Measurements from ENCODE around the gene UNC45A. TPM values are rescaled to one million over a fixed set of nuclear protein-coding genes. Genes with fewer than 3 reads are reported as not detected.
"Not testable (repeated sequence)": the region's sequence is repeated elsewhere in the genome, so short reads cannot be mapped to it uniquely, and the experiment has no call there.

The UNC45A gene
- total and polyA plus RNA-seq, 2 experiments from 2014 or later = 58.6 to 75.8 TPM

DNA sequence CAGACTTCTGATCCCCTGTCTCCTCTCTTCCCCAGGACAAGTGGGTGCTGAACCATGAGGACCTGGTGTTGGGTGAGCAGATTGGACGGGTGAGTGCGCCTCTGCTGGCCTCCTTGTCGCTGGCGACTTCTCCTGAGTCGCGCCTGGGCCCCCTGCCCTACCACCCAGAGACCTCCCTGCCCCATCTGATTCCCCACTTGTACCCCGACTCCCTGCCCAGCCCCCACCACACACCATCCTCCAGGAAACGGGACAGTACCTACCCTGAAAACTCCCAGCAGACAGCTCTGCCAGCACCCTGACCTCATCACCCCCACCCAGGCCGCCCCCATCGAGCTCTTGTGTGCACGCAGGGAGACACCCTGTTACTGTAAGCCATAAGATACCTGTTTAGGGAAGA is 43.1 kb upstream of the UNC45A start:
- Histone ChIP-seq H3F3A (ENCODE audit: insufficient read depth) (no peaks in the 10 kb centered on the region), H3K4me2 (ENCODE audit: unreplicated experiment) (no peak overlapping the region), H4K20me1 (ENCODE audit: insufficient read depth) (no peaks in the 10 kb centered on the region), H3K27ac (no peak overlapping the region), H3K4me1 (ENCODE audit: insufficient read depth) (no peaks in the 10 kb centered on the region), H3K4me3 (no peak overlapping the region), H3K9me3 (ENCODE audit: low read depth) (no peaks in the 10 kb centered on the region), H3K79me2 (ENCODE audit: insufficient read depth) (no peaks in the 10 kb centered on the region), H3K9me2 (ENCODE audit: insufficient read depth) (no peaks in the 10 kb centered on the region), H3K27me3 (replicated peaks; ENCODE audit: insufficient read depth) (no peaks in the 10 kb centered on the region), H3K9ac (no peak overlapping the region), H3K36me3 (ENCODE audit: low read depth) (no peaks in the 10 kb centered on the region), H2AFZ (no peak overlapping the region)
- in situ Hi-C loops (cut with MboI) = loop anchor here (25.0 kb wide), 1 partner anchor 580 kb away; no protein-coding TSS in a partner anchor
- TF ChIP-seq EZH2 (IDR thresholded peaks at IDR 0.05; ENCODE audit: insufficient read depth, poor library complexity, severe bottlenecking) (no peak), EZH2phosphoT487 (IDR thresholded peaks at IDR 0.05; ENCODE audit: insufficient read depth, low read depth) (no peak)
- no peak for DNase-seq
- 92 to 98% methylated on average over 6 to 11 of the region's 11 CpGs for WGBS, 2 experiments (ENCODE audit: low coverage in 1 of 2, low lambda C conversion rate in 2 of 2, missing lambda C conversion rate in 2 of 2)

DNA sequence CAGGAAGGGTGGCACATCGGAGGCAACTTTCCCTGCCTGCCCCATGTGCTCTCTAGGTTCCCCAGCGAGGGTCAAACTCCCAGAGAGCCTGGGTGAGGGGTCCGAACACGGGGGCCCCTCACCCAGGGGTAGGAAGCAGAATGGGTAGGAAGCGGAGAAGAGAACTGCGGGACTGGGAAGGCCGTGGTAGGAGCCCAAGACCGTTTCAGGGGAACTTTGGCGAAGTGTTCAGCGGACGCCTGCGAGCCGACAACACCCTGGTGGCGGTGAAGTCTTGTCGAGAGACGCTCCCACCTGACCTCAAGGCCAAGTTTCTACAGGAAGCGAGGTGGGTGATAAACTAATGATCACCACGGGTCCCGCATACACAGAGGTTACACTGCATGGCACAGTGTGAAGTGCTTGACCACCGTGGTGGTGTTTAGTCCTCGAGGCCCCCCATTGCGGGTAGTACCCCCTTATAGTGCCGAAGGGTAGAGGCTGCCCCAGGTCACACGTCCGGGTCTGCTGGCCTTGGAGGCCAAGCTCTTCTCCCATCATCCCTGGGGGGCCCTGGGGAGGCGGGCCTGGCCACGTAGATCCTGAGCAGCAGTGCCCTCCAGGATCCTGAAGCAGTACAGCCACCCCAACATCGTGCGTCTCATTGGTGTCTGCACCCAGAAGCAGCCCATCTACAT is 42.4 kb upstream of the UNC45A start:
- H3K4me2 ChIP-seq (ENCODE audit: unreplicated experiment) = no peak overlapping the region
- no peaks in the 10 kb centered on the region for H3K4me1 ChIP-seq (ENCODE audit: insufficient read depth)
- H2AFZ ChIP-seq = no peak overlapping the region
- H3F3A ChIP-seq (ENCODE audit: insufficient read depth) = no peaks in the 10 kb centered on the region
- no peaks in the 10 kb centered on the region for H3K9me2 ChIP-seq (ENCODE audit: insufficient read depth)
- no peak overlapping the region for H3K27ac ChIP-seq
- TF ChIP-seq EZH2phosphoT487 (IDR thresholded peaks at IDR 0.05; ENCODE audit: insufficient read depth, low read depth) (no peak), EZH2 (IDR thresholded peaks at IDR 0.05; ENCODE audit: insufficient read depth, poor library complexity, severe bottlenecking) (no peak)
- no peaks in the 10 kb centered on the region for H3K79me2 ChIP-seq (ENCODE audit: insufficient read depth)
- no peak overlapping the region for H3K4me3 ChIP-seq
- 96 to 97% methylated on average over 27 to 29 of the region's 29 CpGs for WGBS, 2 experiments (ENCODE audit: low coverage in 1 of 2, low lambda C conversion rate in 2 of 2, missing lambda C conversion rate in 2 of 2)
- H3K27me3 ChIP-seq (replicated peaks; ENCODE audit: insufficient read depth) = no peaks in the 10 kb centered on the region
- in situ Hi-C loops (cut with MboI) = loop anchor here (25.0 kb wide), 1 partner anchor 580 kb away; no protein-coding TSS in a partner anchor
- no peaks in the 10 kb centered on the region for H3K9me3 ChIP-seq (ENCODE audit: low read depth)
- DNase-seq = no peak
- H4K20me1 ChIP-seq (ENCODE audit: insufficient read depth) = no peaks in the 10 kb centered on the region
- no peak overlapping the region for H3K9ac ChIP-seq
- no peaks in the 10 kb centered on the region for H3K36me3 ChIP-seq (ENCODE audit: low read depth)

DNA sequence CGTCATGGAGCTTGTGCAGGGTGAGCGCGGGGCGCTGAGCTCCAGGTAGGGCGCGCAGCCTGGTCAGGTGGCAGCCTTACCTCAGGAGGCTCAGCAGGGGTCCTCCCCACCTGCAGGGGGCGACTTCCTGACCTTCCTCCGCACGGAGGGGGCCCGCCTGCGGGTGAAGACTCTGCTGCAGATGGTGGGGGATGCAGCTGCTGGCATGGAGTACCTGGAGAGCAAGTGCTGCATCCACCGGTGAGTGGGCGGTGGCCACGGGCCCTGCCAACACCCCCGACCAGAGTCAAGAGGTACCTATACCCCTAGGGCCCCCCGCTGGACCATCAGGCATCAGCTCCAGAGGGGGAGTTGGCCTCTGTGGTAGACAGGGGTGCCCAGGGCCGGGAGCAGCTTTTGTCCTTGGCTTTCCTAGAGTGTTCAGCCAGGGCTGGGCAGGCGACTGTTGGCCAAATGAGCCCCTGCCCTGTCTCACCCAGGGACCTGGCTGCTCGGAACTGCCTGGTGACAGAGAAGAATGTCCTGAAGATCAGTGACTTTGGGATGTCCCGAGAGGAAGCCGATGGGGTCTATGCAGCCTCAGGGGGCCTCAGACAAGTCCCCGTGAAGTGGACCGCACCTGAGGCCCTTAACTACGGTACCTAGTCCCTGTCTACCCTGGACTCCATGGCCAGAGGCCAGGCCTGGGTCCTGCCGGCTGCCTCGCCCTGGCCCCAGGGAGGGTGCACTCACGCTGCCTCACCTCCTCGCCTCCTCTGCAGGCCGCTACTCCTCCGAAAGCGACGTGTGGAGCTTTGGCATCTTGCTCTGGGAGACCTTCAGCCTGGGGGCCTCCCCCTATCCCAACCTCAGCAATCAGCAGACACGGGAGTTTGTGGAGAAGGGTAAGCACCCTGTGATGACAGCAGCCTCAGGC is 41.7 kb upstream of the UNC45A start:
- no peak overlapping the region for H3K4me3 ChIP-seq
- TF ChIP-seq EZH2 (IDR thresholded peaks at IDR 0.05; ENCODE audit: insufficient read depth, poor library complexity, severe bottlenecking) = no peak
- TF ChIP-seq EZH2phosphoT487 (IDR thresholded peaks at IDR 0.05; ENCODE audit: insufficient read depth, low read depth) = no peak
- H3K4me1 ChIP-seq (ENCODE audit: insufficient read depth) = no peaks in the 10 kb centered on the region
- H3F3A ChIP-seq (ENCODE audit: insufficient read depth) = no peaks in the 10 kb centered on the region
- 92 to 94% methylated on average over 32 to 33 of the region's 33 CpGs for WGBS, 2 experiments (ENCODE audit: low coverage in 1 of 2, low lambda C conversion rate in 2 of 2, missing lambda C conversion rate in 2 of 2)
- no peaks in the 10 kb centered on the region for H3K79me2 ChIP-seq (ENCODE audit: insufficient read depth)
- H4K20me1 ChIP-seq (ENCODE audit: insufficient read depth) = no peaks in the 10 kb centered on the region
- no peak overlapping the region for H3K4me2 ChIP-seq (ENCODE audit: unreplicated experiment)
- H3K27ac ChIP-seq = no peak overlapping the region
- H3K27me3 ChIP-seq (replicated peaks; ENCODE audit: insufficient read depth) = no peaks in the 10 kb centered on the region
- H3K9ac ChIP-seq = no peak overlapping the region
- no peaks in the 10 kb centered on the region for H3K9me2 ChIP-seq (ENCODE audit: insufficient read depth)
- H3K9me3 ChIP-seq (ENCODE audit: low read depth) = no peaks in the 10 kb centered on the region
- in situ Hi-C loops (cut with MboI) = loop anchor here (25.0 kb wide), 1 partner anchor 581 kb away; no protein-coding TSS in a partner anchor
- H2AFZ ChIP-seq = no peak overlapping the region
- H3K36me3 ChIP-seq (ENCODE audit: low read depth) = no peaks in the 10 kb centered on the region
- no peak for DNase-seq

DNA sequence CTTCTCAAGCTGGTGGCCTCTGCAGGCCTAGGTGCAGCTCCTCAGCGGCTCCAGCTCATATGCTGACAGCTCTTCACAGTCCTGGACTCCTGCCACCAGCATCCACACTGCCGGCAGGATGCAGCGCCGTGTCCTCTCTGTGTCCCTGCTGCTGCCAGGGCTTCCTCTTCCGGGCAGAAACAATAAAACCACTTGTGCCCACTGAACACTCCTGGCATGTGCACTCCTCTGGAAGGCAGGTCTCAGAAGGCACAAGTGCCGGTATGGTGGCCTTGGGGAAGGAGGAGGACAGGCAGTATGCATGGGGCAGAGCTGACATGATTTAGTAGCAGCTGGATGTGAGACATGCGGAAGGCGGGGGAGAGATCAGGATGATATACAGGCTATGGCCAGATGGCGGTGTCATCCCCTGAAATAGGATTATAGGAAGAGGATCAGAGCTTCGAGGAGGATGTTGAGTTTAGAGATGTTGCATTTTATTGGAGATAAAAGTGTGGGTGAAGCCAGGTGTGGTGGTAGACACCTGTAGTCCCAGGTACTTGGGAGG is 39.4 kb upstream of the UNC45A start:
- in situ Hi-C loops (cut with MboI) = loop anchor here (25.0 kb wide), 1 partner anchor 583 kb away; no protein-coding TSS in a partner anchor
- Histone ChIP-seq H3K36me3 (ENCODE audit: low read depth) (no peaks in the 10 kb centered on the region), H3K9ac (no peak overlapping the region)

DNA sequence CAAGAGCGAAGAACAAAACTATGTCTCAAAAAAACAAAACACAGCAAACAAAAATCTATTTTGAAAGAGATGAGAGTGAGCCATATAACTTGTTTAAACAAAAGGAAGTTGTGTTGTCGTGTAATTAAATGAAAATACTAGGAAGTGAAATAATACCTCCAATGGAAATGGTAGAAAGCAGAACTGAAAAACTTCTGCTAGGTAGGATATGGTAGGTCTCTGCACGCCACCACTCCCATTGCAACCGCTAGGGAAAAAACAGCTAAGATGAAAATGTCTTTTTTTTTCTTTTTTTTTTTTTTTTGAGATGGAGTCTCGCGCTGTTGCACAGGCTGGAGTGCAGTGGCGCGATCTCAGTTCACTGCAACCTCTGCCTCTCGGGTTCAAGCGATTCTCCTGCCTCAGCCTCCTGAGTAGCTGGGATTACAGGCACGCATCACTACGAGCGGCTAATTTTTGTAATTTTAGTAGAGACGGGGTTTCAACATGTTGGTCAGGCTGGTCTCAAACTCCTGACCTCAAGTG is 37.9 kb upstream of the UNC45A start:
- H3K9me3 ChIP-seq (ENCODE audit: low read depth); H3K9ac ChIP-seq; H3K4me2 ChIP-seq (ENCODE audit: unreplicated experiment); H3K4me3 ChIP-seq; H3K36me3 ChIP-seq (ENCODE audit: low read depth); H3K27ac ChIP-seq; DNase-seq; H3K4me1 ChIP-seq (ENCODE audit: insufficient read depth); H3K79me2 ChIP-seq (ENCODE audit: insufficient read depth); H4K20me1 ChIP-seq (ENCODE audit: insufficient read depth); H3K27me3 ChIP-seq (replicated peaks; ENCODE audit: insufficient read depth); H2AFZ ChIP-seq; H3K9me2 ChIP-seq (ENCODE audit: insufficient read depth): not testable (repeated sequence)
- peaks cover 10% of the 10 kb centered on the region; the same call in 1 of the 2 replicates for H3F3A ChIP-seq (ENCODE audit: insufficient read depth)
- in situ Hi-C loops (cut with MboI) = loop anchor here (25.0 kb wide), 1 partner anchor 585 kb away; no protein-coding TSS in a partner anchor
- 91 to 92% methylated on average over 14 of the region's 14 CpGs for WGBS, 2 experiments (ENCODE audit: low coverage in 1 of 2, low lambda C conversion rate in 2 of 2, missing lambda C conversion rate in 2 of 2)

More for the DNA sequence above, 39.4 kb upstream of the UNC45A start:
- H3F3A ChIP-seq (ENCODE audit: insufficient read depth) = no peaks in the 10 kb centered on the region
- no peaks in the 10 kb centered on the region for H3K4me1 ChIP-seq (ENCODE audit: insufficient read depth)
- no peak overlapping the region for H3K27ac ChIP-seq
- no peaks in the 10 kb centered on the region for H3K27me3 ChIP-seq (replicated peaks; ENCODE audit: insufficient read depth)
- no peak overlapping the region for H3K4me2 ChIP-seq (ENCODE audit: unreplicated experiment)
- H3K79me2 ChIP-seq (ENCODE audit: insufficient read depth) = no peaks in the 10 kb centered on the region
- no peaks in the 10 kb centered on the region for H3K9me3 ChIP-seq (ENCODE audit: low read depth)
- no peaks in the 10 kb centered on the region for H3K9me2 ChIP-seq (ENCODE audit: insufficient read depth)
- no peak for TF ChIP-seq EZH2 (IDR thresholded peaks at IDR 0.05; ENCODE audit: insufficient read depth, poor library complexity, severe bottlenecking)
- no peaks in the 10 kb centered on the region for H4K20me1 ChIP-seq (ENCODE audit: insufficient read depth)
- no peak overlapping the region for H3K4me3 ChIP-seq
- H2AFZ ChIP-seq = no peak overlapping the region
- 50 to 53% methylated on average over 10 of the region's 10 CpGs for WGBS, 2 experiments (ENCODE audit: low coverage in 1 of 2, low lambda C conversion rate in 2 of 2, missing lambda C conversion rate in 2 of 2)
- peak; percentile 28 for DNase-seq
